Renal pelvis (tissue), 4 donors: ENCODE results near the gene TAF12. TPM values are rescaled to one million over a fixed set of nuclear protein-coding genes. Genes with fewer than 3 reads are reported as not detected.
A peak's percentile ranks its signal among the peaks of the same experiment; 100 is the strongest.
"Not testable (repeated sequence)": the region's sequence is repeated elsewhere in the genome, so short reads cannot be mapped to it uniquely, and the experiment has no call there.

Experiments
- DNase-seq: peaks from one replicate; pipeline ENCODE4 v3.0.0-alpha.2; 2013
- polyA plus RNA-seq, 3 donors: library from polyadenylated mRNA; unstranded; fragments of 120-200 nt; gene quantifications; one replicate each; pipeline ENCODE4 v1.2.1, GENCODE V29; 2013; ENCODE audit not compliant: insufficient read length in 3 of 3

The TAF12 gene
- polyA plus RNA-seq, 3 donors = 28.3 to 32.9 (median 29.7) TPM

- not testable (repeated sequence) for DNase-seq
These were observed 10.2 kb upstream of the TAF12 start for GRCh38 chr1:28653063-28653462.

GRCh38 chr1:28648474-28649198 is 5.8 kb upstream of the TAF12 start, which contains the start of gene RNU11:
Gene RNU11 (plus strand): TSS chr1:28648600.
- peak; percentile 97 for DNase-seq

- peak; percentile 94 for DNase-seq
These were observed 5.2 kb upstream of the TAF12 start for GRCh38 chr1:28648008-28648473.

GRCh38 chr1:28646040-28646439 is 3.2 kb upstream of the TAF12 start:
- DNase-seq = no peak

GRCh38 chr1:28645406-28645805 is 2.5 kb upstream of the TAF12 start:
- not testable (repeated sequence) for DNase-seq

- DNase-seq = no peak
These were observed 1.6 kb upstream of the TAF12 start for GRCh38 chr1:28644494-28644893.

GRCh38 chr1:28642056-28642846 is 616 bp downstream of the TAF12 start:
- DNase-seq = no peak

GRCh38 chr1:28640766-28641165 is 2.1 kb downstream of the TAF12 start:
- no peak for DNase-seq

- no peak for DNase-seq
These were observed 10.3 kb downstream of the TAF12 start for GRCh38 chr1:28632560-28632959.

- no peak for DNase-seq
These were observed 11.2 kb downstream of the TAF12 start for GRCh38 chr1:28631713-28632112.

- DNase-seq = no peak
These were observed 29.7 kb downstream of the TAF12 start for GRCh38 chr1:28613175-28613574.

GRCh38 chr1:28606771-28607170 is 36.1 kb downstream of the TAF12 start:
- no peak for DNase-seq

- DNase-seq = no peak
These were observed 37.9 kb downstream of the TAF12 start for GRCh38 chr1:28604962-28605361.

GRCh38 chr1:28604411-28604810 is 38.5 kb downstream of the TAF12 start:
- no peak for DNase-seq

GRCh38 chr1:28602536-28603439 is 40.1 kb downstream of the TAF12 start:
- peak; percentile 73 for DNase-seq

- no peak for DNase-seq
These were observed 41.2 kb downstream of the TAF12 start for GRCh38 chr1:28601696-28602095.

- not testable (repeated sequence) for DNase-seq
These were observed 46.6 kb downstream of the TAF12 start for GRCh38 chr1:28596276-28596675.

- no peak for DNase-seq
These were observed 47.3 kb downstream of the TAF12 start for GRCh38 chr1:28595412-28596191.

GRCh38 chr1:28594686-28595411 is 48.0 kb downstream of the TAF12 start:
- DNase-seq = not testable (repeated sequence)

GRCh38 chr1:28593988-28594356 is 48.9 kb downstream of the TAF12 start:
- not testable (repeated sequence) for DNase-seq
